ENCODE data around the gene PRPF38B.
A peak's percentile ranks its signal among the peaks of the same experiment; 100 is the strongest.

The PRPF38B gene

GRCh38 chr1:108703939-108704338 lies 11.8 kb downstream of the PRPF38B start:
- TF ChIP-seq CTCF (IDR thresholded peaks at IDR 0.05): no peak

GRCh38 chr1:108704496-108704895 lies 12.4 kb downstream of the PRPF38B start:
- TF ChIP-seq CTCF (IDR thresholded peaks at IDR 0.05): no peak

- no peak for TF ChIP-seq CTCF (IDR thresholded peaks at IDR 0.05)
Measured at GRCh38 chr1:108706643-108707042, 14.5 kb downstream of the PRPF38B start.

GRCh38 chr1:108708691-108709660 lies 16.9 kb downstream of the PRPF38B start:
- peak; percentile 17; the same call in 1 of the 2 replicates for TF ChIP-seq CTCF (IDR thresholded peaks at IDR 0.05)

- no peak for TF ChIP-seq CTCF (IDR thresholded peaks at IDR 0.05)
Measured at GRCh38 chr1:108712606-108713150, 20.6 kb downstream of the PRPF38B start, which contains the start of gene FNDC7. FNDC7 (plus strand) TSS chr1:108712908; CDS start chr1:108712934, 26 bp downstream.

- TF ChIP-seq CTCF (IDR thresholded peaks at IDR 0.05): no peak
Measured at GRCh38 chr1:108715932-108716331, 23.8 kb downstream of the PRPF38B start.

GRCh38 chr1:108716437-108717230 lies 24.5 kb downstream of the PRPF38B start:
- TF ChIP-seq CTCF (IDR thresholded peaks at IDR 0.05): no peak
